Ovary (tissue), 3 donors: Measurements from ENCODE around the gene TTC22.

Experiments used
- EP300 ChIP-seq: sonication (generic); formaldehyde crosslinking; IDR thresholded peaks from one replicate; pipeline ENCODE4 v1.6.1; 2017; ENCODE audit warnings: antibody characterized with exemption
- POLR2A ChIP-seq: fragments of 450-650 bp; IDR thresholded peaks from one replicate; pipeline ENCODE4 v1.6.1; 2017; ENCODE audit warnings: antibody characterized with exemption, mild to moderate bottlenecking, moderate library complexity
- TF ChIP-seq, protein P1 (sequence below), 3 donors: fragments of 450-650 bp in 2 of 3; fragments of 200-600 bp in 1 of 3; IDR thresholded peaks; one replicate each; pipeline versions ENCODE4 v1.5.1 to v1.8.0; 2016 to 2022; ENCODE audit warnings: antibody characterized with exemption in 3 of 3, mild to moderate bottlenecking in 1 of 3
- donor health status: DM: no; HTN: no; CAD: no.

DNA sequence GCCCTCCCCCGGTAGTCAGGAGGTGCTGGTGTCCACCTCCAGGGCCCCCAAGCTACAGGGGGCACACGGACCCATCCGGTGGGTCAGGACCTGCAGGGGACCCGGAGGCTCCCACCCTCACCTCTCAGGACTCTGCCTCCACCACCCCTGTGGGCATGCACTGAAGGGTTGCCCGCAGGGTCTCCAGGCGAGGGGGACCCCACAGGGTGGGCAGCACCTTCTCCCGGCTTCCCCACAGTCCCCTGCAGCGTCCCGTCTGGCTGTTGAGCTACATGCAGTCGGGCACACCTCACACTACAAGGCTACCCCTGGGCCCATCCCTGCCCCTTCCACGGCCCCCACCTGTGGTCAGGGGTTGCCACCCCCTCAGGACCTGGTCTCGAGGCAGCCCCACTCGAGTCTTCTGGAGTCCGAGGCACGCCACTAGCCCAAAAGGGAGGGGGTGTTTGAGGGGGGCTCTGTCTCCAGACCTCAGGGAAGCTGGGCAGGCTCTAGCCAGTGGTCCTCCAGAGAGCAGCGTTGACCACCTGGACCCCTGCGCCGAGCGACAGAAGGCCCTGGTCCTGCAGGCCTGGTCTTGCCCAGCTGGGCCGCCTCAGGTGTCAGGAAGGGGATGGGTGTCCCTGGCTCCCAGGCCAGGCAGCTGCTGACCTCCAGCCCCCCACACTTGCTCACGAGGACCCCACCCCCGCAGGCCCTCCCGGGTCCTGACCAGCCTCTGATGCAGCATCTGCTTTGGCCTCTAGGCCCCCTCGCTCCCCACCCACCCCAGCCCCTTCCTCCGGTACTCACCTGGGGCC, 46.4 kb downstream of the TTC22 start:
- TF ChIP-seq EP300 (no peak), POLR2A (no peak)
- TF ChIP-seq, protein P1, sequence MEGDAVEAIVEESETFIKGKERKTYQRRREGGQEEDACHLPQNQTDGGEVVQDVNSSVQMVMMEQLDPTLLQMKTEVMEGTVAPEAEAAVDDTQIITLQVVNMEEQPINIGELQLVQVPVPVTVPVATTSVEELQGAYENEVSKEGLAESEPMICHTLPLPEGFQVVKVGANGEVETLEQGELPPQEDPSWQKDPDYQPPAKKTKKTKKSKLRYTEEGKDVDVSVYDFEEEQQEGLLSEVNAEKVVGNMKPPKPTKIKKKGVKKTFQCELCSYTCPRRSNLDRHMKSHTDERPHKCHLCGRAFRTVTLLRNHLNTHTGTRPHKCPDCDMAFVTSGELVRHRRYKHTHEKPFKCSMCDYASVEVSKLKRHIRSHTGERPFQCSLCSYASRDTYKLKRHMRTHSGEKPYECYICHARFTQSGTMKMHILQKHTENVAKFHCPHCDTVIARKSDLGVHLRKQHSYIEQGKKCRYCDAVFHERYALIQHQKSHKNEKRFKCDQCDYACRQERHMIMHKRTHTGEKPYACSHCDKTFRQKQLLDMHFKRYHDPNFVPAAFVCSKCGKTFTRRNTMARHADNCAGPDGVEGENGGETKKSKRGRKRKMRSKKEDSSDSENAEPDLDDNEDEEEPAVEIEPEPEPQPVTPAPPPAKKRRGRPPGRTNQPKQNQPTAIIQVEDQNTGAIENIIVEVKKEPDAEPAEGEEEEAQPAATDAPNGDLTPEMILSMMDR (IDR thresholded peaks at IDR 0.05) = no peak
